Kidney epithelial cell (primary cell): ENCODE measurements around the gene ZFC3H1. TPM values are rescaled to one million over a fixed set of nuclear protein-coding genes. Genes with fewer than 3 reads are reported as not detected.
A peak's percentile ranks its signal among the peaks of the same experiment; 100 is the strongest.
"Not testable (repeated sequence)": the region's sequence is repeated elsewhere in the genome, so short reads cannot be mapped to it uniquely, and the experiment has no call there.

ENCODE experiments used
- DNase-seq: peaks from one replicate; pipeline ENCODE4 v3.0.0-alpha.2; 2010; ENCODE audit warnings: low read depth
- H3K27me3 ChIP-seq: 2 replicates; pipeline ENCODE4 v1.6.0; 2011; ENCODE audit warnings: low read length; ENCODE audit not compliant: control insufficient read depth, insufficient read depth
- H3K36me3 ChIP-seq: 2 replicates; pipeline ENCODE4 v1.5.1; 2011; ENCODE audit warnings: low read length; ENCODE audit not compliant: control insufficient read depth, insufficient read depth
- H3K4me3 ChIP-seq: 2 replicates; pipeline ENCODE4 v1.5.1; 2011; ENCODE audit warnings: low read depth, mild to moderate bottlenecking, control low read depth, low read length
- total RNA-seq: library from RNA; depleted of rRNA; stranded (reverse); fragments of >200 nt; gene quantifications from 2 replicates; pipeline ENCODE4 v1.2.3, GENCODE V29; 2015
- TF ChIP-seq, protein P1 (sequence below): IDR thresholded peaks from 2 replicates; pipeline ENCODE4 v1.5.1; 2011; ENCODE audit warnings: mild to moderate bottlenecking, moderate library complexity, low read length, control low read depth, inconsistent platforms; ENCODE audit not compliant: insufficient read depth, poor library complexity, severe bottlenecking

Gene ZFC3H1
- total RNA-seq, 1 donor from 2014 or later = 25.2 TPM

- Histone ChIP-seq H3K27me3 (no peaks in the 10 kb centered on the region), H3K4me3 (no peak overlapping the region), H3K36me3 (no peaks in the 10 kb centered on the region)
- DNase-seq = no peak
- TF ChIP-seq, protein P1, sequence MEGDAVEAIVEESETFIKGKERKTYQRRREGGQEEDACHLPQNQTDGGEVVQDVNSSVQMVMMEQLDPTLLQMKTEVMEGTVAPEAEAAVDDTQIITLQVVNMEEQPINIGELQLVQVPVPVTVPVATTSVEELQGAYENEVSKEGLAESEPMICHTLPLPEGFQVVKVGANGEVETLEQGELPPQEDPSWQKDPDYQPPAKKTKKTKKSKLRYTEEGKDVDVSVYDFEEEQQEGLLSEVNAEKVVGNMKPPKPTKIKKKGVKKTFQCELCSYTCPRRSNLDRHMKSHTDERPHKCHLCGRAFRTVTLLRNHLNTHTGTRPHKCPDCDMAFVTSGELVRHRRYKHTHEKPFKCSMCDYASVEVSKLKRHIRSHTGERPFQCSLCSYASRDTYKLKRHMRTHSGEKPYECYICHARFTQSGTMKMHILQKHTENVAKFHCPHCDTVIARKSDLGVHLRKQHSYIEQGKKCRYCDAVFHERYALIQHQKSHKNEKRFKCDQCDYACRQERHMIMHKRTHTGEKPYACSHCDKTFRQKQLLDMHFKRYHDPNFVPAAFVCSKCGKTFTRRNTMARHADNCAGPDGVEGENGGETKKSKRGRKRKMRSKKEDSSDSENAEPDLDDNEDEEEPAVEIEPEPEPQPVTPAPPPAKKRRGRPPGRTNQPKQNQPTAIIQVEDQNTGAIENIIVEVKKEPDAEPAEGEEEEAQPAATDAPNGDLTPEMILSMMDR = no peak
Measured at GRCh38 chr12:71688961-71689570, 25.4 kb upstream of the ZFC3H1 start.

- H3K36me3 ChIP-seq, H3K27me3 ChIP-seq, DNase-seq: not testable (repeated sequence)
- H3K4me3 ChIP-seq = peak overlapping the region; percentile 71
Measured at GRCh38 chr12:71687172-71687571, 23.5 kb upstream of the ZFC3H1 start.

GRCh38 chr12:71686658-71687025 lies 23.0 kb upstream of the ZFC3H1 start:
- TF ChIP-seq, protein P1 = no peak
- no peaks in the 10 kb centered on the region for H3K27me3 ChIP-seq
- no peak for DNase-seq
- no peaks in the 10 kb centered on the region for H3K36me3 ChIP-seq
- peak overlapping the region; percentile 71 for H3K4me3 ChIP-seq

DNA sequence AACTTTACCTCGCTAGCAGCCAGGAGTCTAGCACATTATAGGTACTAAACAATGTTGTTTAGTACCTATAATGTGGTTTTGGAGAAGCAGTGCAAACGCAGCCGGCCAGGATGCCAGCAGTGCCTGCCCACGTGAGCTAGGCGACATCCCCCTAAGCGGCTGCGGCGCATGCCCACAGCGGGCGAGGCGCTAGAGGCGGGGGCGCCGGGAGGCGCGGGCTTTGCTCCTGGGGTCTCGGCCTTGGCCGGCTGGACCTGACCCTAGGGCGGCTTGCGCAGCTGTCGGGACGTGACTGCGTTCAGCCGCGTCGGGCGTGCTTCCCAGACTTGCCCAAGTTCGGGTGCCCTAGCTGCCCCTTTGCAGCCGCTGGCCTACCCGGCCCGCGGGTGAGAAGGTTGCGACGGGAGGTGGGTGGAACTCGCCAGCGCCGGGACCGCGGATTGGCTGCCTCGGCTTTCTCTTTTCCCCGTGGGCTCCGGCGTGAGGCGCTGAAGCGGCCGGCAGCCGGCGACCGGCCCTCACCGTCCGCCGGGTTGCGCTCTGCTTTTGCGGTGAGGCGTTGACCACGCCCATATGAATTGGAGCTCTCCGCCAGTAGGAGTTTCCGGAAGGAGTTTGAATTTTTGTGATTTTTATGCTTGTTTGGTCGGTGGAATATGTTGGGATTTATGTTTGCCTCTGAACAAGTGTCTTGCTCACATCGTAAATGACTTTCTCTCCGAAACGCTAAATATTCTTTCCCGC lies 22.4 kb upstream of the ZFC3H1 start, which contains the start of gene TMEM19:
Gene TMEM19 (plus strand): TSS at position 169 of the 744 bp plus-strand sequence. CDS start 599 bp downstream, outside the sequence.
- peak within 1 kb of the TSS; percentile 71 for H3K4me3 ChIP-seq
- DNase-seq = peak; percentile 74

DNA sequence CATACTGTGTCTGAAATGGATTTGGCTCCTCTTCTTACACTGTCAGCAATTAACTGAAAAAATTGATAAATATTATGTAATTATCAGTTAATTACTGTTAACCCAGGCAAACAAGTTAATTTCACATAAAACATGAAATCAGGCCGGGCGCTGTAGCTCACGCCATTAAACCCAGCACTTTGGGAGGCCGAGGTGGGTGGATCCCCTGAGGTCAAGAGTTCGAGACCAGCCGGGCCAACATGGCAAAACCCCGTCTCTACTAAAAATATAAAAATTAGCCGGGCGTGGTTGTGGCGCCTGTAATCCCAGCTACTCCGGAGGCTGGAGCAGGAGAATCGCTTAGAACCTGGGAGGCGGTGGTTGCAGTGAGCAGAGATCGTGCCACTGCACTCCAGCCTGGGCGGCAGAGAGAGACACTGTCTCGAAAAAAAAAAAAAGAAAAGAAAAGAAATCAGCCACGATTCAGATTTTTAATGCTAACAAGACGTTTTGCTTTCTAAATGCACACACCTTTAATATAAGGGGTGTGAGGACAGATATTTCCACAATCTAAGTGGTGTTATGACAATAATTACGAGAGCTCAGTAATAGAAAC lies 21.8 kb upstream of the ZFC3H1 start:
- DNase-seq = no peak
- no peaks in the 10 kb centered on the region for H3K36me3 ChIP-seq
- peak overlapping the region; percentile 71 for H3K4me3 ChIP-seq
- TF ChIP-seq, protein P1 = no peak
- no peaks in the 10 kb centered on the region for H3K27me3 ChIP-seq

More for the DNA sequence above, 22.4 kb upstream of the ZFC3H1 start, which contains the start of gene TMEM19:
- H3K27me3 ChIP-seq = no peaks in the 10 kb centered on the region
- TF ChIP-seq, protein P1 = peak; percentile 32
- no peaks in the 10 kb centered on the region for H3K36me3 ChIP-seq

GRCh38 chr12:71684081-71684480 lies 20.4 kb upstream of the ZFC3H1 start:
- no peaks in the 10 kb centered on the region for H3K36me3 ChIP-seq
- H3K27me3 ChIP-seq = no peaks in the 10 kb centered on the region
- DNase-seq = no peak
- TF ChIP-seq, protein P1 = no peak
- no peak overlapping the region for H3K4me3 ChIP-seq
